CD4-positive, alpha-beta T cell treated with Interferon alpha-2 for 1 hour (primary cell): Measurements from ENCODE around the gene HOXD8.

Experiments used
- DNase-seq, 2 donors: peaks; one replicate each; pipeline ENCODE4 v3.0.0-alpha.2; 2020 to 2022

Gene HOXD8

DNA sequence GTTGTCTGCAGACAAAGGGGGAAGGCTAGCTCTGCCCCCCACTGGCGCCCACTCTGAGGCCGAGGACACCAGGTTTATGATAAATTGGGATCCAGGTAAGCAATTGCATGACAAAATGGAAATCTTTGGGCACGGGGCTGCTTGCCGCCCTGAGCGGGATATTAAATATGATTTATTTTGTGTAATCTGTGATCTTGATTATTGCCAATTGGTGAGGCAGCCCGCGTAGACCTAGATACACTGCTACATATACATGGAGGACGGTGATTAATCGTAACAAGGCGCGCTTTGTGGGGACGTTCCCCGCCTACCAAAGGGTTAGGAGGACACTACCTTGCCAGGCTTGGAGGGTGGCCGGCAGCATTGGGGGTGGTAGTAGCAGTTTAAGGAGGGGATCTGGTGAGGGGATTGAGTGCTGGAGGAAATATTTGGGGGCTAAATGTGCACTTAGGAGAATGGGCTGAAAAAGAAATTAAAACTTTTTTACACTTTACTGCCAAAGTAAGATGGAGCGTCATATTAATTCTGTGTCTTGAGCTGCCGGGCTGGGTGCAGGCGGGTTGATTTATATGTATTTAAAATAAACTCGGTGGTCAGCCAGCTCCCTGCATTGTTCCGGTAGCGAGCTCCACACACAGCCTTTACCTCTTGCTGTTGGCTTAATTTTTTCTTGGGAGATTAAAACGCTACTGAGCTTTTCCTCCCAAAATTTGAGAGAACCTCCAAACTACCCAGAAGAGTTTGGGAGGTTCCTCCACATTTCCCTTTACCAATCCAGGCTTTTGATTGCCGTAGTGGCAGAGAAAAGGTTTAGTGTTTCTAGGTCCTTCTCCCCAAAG is 31.7 kb downstream of the HOXD8 start:
- DNase-seq = no peak

- no peak for DNase-seq
Measured at GRCh38 chr2:176161825-176162626, 32.5 kb downstream of the HOXD8 start.

- no peak for DNase-seq
Measured at GRCh38 chr2:176162911-176163671, 33.6 kb downstream of the HOXD8 start.

GRCh38 chr2:176163672-176164056 is 34.2 kb downstream of the HOXD8 start:
- DNase-seq = no peak

DNA sequence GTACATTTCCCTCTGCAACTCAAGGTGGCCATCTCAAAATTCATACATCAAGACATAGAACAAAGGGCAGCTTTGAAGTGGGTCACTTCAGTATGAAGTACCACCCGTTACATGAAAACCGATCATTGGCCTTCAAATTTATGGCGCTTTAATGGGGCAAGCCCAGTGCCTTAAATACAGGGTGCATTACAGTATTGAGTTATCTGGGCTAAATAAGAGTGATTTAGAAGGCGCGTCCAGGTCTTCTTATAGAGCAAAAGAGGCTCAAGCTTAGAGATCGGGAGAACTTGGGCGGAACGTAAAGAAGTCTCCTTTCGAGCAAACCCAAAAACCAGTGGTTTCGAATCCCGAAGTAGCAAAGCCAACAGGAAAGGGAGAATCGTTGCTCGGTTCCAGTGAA is 34.7 kb downstream of the HOXD8 start:
- DNase-seq = no peak

GRCh38 chr2:176164611-176165369 is 35.3 kb downstream of the HOXD8 start:
- no peak for DNase-seq

GRCh38 chr2:176165370-176166050 is 36.0 kb downstream of the HOXD8 start:
- no peak for DNase-seq

GRCh38 chr2:176166272-176166671 is 36.8 kb downstream of the HOXD8 start:
- no peak for DNase-seq

DNA sequence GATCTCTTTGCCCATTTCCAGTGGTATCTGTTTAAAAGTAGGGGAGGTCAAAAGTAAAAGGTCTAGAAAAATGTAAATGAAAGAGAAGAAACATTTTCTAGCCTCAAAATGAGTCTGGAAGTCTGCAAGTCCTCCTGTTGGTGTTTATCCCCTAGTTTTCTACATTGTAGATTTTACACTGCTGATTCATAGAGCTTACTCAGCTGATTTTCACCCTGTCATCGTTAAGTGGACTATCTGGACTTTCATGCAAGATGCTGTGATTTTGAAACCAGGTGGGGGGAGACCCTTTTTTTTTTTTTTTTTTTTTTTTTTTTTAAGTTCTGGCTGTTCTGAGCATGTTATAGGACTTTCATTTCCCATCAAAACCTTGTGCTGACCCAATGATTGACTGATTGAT is 37.9 kb downstream of the HOXD8 start:
- DNase-seq = no peak

GRCh38 chr2:176169181-176169580 is 39.7 kb downstream of the HOXD8 start:
- no peak for DNase-seq

DNA sequence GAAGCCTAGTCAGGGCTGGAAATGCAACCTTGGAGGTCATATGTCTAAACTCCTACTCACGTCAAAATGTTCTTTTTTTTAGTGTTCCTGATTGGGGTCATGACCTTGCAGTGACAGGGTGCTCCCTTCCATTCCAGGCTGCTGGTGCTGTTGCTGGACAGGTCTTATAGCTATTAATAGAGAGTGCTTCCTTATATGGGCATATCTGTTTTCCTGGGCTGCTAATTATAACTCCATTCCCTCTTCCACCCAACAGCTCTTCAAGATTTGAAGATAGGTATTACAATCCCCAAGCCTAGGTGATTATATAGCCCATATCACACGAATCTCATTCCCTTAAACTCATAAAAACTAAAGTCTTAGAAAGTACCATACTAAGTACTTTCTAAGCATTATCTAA is 40.2 kb downstream of the HOXD8 start:
- DNase-seq = no peak

DNA sequence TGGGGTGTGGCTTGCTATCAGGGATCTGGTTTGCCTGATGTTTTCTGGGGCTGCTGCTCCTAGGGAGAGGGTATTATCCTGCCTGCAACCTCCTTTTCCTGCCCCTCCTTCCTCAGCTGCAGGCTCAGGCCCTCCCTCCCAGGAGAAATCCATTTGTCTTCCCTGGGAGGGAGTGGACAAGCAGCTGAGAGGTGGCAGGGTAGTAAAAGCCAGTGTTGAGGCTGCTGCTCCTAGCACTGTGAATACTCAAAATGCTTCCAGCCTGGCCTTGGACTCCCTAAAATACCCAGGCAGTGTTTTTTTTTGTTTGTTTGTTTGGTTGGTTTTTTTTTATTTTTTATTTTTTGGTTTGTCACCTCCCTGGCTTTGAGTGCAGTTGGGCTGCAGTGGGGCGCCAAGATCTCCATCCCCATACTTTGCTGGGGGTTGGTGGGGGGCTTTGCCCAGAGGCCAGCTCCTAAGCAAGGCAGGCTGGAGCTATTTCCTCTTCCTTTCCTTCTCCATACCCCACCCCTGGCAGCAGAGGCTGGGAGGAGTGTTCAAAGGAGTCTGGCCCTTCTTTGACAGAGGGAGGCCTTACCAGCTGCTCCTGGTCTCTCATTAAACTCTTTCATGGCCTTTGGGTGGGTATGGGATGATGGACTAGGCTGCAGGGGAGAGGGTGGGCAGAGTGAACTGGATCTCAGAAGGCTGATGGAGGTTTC is 41.2 kb downstream of the HOXD8 start:
- no peak for DNase-seq

- no peak for DNase-seq
Measured at GRCh38 chr2:176171351-176172006, 42.0 kb downstream of the HOXD8 start.

- DNase-seq = no peak
Measured at GRCh38 chr2:176172007-176172894, 42.7 kb downstream of the HOXD8 start.

DNA sequence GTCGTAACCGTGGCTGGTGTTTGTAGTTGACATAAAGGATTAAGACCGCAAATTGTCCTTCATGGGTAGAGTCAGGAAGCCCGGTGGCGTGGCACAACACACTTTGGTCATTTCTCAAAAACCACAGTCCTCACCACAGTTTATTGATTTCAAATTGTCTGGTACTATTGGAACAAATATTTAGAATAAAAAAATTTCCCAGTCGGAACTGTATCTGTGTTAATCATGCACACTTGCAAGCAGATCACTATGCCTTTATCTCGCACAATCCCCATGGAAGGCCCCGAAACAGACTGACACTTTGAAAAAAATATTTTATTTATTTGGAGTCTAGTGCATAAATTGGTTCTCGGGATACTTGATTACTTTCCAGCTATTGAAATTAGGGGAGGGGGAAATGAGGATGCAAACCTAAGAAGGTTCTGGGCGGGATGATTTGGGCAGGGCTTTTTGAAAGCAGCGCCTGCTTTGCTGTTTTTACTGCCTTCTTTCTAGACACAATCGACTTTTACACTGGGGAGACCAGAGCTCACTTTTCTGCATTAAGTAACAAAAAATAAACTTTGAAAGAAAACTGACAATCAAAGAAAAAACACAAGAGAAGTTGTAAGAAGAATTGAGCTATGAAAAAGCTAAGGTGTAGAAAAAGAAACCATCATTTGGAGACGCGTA is 43.5 kb downstream of the HOXD8 start:
- DNase-seq = no peak

DNA sequence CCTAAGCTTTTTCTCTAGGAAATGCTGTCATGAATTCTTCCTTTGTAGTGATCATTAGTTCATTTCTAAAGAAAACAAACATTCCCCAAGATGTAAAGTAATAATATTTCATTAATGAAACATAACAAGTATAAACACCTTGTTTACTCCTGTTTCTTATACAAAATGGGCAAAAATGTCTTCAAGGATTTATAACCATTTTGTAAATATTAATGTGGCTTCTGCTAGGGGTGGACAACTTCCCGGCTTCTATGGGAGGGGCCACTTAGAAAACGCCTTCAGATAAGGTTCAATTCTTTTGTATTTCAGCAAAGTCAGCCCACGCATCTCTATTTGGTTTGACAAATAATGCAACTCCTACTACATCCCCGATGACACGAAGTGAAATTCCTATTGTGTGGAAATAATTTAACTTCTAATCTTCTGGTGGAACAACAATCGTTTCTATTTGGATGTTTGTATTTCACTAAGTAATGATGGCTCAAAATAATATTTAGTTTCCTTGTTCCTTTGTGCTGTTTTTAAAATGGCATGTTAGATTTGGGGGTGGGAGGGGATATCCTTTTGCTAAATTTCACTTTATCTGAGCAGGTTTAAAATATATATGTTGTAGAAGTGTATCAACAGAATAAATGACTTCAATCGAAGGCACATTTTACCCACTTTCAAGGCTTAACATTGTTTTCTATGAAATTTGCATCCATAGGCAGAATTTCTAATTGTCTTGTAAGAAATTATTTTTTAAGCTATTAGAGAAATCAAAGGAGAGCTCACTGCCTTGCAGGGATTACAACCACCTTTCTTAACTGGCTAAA is 44.3 kb downstream of the HOXD8 start:
- DNase-seq = no peak

- no peak for DNase-seq
Measured at GRCh38 chr2:176174382-176174823, 44.9 kb downstream of the HOXD8 start.
